Activated CD4-positive, CD25-positive, alpha-beta regulatory T cell treated with anti-CD3 and anti-CD28 coated beads, Interleukin-2, amount 50 U/mL, for 72 hours (primary cell): Measurements from ENCODE around the gene DENND4A.
"Not testable (repeated sequence)": the region's sequence is repeated elsewhere in the genome, so short reads cannot be mapped to it uniquely, and the experiment has no call there.

Source experiments
- DNase-seq: peaks from one replicate; pipeline ENCODE4 v3.0.0; 2021

DENND4A gene

DNA sequence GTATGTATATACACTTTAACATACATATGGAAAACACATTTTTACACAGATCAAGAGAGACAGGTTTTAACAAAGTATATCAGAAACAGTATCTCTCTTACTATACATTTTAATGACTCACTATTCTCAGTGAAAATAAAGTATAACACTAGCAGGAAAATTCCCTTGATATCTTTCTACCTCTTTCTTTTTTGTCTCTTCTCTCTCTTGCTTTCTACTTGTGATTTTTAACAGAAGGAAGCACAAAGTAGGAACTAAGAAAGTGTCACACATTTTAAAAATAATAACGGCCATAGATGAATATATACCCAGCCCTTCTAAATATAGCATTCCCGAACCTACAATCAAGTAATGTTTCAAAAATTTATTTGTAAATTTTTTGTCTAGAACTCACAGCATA lies 4.8 kb downstream of the DENND4A start:
- DNase-seq: no peak

DNA sequence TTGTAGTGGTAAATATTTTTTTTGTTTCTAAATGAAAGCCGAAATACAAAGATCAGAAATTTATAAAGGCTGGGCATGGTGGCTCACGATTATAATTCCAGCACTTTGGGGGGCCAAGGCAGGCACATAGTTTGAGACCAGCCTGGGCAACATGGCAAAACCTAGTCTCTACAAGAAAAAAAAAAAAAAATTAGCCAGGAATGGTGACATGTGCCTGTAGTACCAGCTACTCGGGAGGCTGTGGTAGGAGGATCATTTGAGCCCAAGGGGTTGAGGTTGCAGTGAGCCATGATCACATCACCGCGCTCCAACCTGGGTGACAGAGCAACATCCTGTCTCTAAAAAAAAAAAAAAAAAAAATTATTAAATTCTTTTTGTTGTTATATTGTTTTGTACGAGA lies 6.9 kb downstream of the DENND4A start:
- no peak for DNase-seq

DNA sequence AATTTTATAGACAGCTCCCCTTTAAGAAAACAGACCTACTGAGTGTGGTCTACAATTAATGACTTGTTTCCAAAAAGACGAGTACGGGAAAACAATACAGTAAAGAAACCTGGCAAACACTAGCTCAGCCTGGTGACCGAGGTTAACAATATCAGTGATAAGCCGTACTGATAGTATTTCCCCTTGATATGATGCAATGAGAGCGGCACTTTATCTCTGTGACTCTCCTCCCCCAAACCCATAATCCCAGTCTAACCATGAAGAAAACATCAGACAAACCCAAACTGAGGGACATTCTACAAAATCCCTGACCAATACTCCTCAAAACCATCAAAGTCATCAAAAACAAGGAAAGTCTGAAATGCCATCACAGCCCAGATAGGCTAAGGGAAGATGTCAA lies 8.2 kb downstream of the DENND4A start:
- DNase-seq: no peak

DNA sequence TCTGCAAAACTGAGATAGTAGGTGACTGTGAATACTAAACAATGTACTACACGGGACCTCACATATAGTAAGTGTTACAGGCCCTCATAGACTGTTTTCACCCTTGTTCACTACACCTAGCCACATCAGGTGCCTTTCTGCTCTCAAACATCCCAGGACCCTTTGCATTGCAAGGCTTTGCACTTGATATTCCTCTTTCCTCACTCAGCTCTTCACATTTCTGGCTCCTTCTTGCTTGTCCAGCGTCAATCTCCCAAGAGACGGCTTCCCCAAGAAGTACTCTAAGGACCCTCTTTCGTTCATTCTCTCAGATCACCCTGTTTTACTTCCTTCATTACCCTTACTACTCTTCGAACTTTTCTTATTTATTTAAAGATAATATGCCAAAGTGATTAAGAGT lies 10.0 kb downstream of the DENND4A start:
- no peak for DNase-seq

DNA sequence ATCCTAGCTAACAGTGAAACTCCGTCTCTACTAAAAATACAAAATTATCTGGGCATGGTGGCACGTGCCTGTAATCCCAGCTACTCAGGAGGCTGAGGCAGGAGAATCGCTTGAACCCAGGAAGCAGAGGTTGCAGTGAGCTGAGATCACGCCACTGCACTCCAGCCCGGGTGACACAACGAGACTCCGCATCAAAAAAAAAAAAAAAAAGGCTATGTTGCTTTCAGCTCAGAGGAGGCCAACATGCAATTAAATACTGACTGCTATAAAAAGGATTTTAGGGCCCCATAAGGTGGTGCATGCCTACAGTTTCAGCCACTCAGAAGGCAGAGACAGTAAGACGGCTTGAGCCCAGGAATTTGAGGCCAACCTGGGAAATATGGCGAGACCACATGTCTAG lies 13.4 kb downstream of the DENND4A start:
- DNase-seq: not testable (repeated sequence)

DNA sequence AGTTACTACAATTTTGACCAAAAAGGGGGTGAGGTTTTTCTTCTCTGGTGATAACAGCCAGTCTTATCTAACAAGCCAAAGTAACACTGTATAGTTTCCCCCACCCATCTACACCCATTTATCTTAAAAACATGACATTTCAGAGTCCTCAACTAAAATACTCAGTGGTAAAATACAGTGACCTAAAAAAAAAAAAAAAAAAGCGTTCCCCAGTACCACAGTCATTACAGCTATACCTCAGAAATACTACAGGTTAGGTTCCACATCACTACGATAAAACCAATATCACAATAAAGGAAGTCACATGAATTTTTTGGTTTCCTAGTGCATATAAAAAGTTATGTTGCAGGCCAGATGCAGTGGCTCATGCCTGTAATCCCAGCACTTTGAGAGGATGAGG lies 13.8 kb downstream of the DENND4A start:
- DNase-seq: no peak

DNA sequence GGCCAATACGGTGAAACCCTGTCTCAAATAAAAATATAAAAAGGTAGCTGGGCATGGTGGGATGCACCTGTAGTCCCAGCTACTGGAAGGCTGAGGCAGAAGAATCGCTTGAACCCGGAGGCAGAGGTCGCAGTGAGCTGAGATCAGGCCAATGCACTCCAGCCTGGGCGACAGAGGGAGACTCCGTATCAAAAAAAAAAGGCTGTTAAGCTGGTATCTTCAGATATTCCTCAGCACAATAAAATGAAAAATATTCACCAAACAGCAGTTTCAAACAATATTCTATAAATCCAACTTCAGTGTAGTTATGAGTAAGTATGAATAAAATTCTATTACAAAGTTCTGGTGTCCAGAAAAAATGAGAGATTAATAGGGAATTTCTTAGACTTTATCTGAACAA lies 14.2 kb downstream of the DENND4A start:
- DNase-seq: no peak

DNA sequence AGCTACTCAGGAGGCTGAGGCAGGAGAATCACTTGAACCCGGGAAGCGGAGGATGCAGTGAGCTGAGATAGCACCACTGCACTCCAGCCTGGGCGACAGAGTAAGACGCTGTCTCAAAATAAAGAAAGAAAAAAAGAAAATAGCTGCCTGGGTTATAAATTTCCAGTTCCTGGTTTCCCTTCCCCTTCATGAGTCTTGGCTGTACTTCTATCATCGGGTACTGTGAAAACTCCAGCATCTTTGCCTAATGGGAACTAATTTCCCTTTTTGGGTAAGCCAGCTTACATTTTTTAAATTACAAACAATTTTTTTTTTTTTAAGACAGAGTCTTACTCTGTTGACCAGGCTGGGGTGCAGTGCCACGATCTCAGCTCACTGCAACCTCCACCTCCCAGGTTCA lies 15.0 kb downstream of the DENND4A start:
- no peak for DNase-seq

DNA sequence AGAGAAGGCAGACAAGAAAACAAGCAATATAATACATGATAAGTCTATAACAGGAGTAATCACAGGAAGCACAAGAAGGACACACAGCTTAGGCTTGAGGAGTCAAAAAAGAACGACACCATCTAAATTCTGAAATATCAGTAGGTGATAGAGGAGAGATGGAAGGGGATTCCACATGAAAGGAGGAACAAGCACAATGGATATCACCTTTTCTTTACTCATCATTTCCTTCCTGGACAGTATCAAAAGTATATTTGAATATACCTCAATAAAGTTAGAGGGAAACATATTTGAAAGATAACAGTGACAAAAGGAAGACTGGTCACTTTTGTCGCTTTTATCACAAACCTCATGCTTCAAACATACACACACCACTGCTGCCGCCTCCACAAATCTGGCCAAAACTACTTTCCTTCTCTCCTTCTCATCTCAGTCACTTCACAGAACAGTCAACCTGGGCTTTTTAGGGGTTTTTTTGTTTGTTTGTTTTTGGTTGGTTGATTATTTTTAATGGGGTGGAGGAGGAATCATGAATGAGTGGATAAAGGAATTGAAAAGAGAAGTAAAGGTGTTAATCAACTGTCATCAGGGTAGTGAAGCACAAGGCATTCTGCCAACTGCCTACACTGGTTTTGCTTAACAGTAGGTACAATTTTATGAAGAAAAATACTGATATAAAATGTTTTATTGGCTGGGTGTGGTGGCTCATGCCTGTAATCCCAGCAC lies 18.5 kb downstream of the DENND4A start:
- DNase-seq: no peak

DNA sequence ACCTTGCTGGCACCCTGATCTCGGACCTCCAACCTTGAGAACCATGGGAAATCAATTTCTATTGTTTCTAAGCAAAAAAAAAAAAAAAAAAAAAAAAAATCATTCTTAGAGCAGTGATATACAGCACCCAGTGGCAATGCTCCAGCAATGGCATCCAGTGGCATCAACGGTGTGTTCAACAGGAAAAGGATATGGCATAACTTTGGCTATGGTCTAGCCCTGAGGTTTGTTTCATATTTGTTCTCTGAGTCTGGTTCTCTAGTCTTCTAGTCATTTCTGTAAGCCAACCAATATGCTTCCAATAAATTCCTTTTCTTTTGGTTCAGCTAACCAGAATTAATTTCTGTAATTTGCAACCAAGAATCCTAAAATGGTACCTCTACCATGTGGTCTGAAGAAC lies 19.2 kb downstream of the DENND4A start:
- DNase-seq: no peak

DNA sequence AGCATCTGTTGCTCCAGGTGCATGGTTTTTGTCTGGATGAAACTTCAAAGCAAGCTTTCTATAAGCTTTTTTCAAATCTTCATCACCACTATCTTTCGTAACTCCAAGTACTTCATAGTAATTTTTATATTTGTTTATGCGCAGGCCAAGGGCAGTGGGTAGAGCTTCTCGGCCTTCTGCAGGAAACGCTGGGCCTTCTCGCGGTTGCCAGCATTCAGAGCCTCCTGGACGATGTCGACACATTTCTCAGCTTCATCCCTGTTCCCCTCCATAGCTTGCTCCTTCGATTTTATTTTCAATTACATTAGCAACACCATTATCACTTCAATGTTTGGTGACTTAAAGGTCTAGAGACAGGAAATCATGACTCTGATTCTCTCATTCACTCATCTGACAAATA lies 20.2 kb downstream of the DENND4A start:
- DNase-seq: no peak

DNA sequence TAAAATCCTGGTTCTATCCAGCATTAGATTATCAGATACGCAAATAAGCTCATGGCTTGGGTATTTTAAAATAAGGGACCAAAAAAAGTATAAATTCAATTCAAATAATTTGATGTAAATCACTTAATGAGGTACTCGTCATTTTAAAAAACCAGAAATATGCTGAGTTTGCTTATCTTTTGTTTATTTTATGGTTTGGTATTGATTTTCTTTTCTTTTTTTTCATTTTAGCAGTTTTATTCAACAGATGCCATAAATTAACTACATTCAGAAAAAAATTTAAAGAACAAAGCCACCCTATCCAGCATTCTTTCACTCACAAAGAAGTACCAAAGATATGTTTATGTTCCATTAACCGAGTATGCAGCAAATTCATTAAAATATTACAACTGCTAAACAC lies 22.6 kb downstream of the DENND4A start:
- DNase-seq: no peak

DNA sequence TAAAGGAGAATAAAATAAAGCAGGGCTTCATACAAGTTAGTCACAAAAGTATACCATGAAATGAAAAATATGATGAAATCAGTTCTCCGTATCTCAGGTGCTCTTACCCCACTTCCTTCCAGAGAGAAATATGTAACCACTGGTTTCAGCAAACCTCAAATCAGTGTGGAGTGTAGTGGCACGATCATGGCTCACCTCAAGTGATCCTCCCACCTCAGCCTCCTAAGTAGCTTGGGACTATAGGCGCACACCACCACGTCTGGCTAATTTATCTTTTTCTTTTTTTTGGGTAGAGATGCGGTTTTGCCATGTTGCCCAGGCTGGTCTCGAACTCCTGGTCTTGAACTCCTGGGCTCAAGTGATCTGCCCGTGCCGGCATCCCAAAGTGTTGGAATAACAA lies 24.2 kb downstream of the DENND4A start:
- no peak for DNase-seq

DNA sequence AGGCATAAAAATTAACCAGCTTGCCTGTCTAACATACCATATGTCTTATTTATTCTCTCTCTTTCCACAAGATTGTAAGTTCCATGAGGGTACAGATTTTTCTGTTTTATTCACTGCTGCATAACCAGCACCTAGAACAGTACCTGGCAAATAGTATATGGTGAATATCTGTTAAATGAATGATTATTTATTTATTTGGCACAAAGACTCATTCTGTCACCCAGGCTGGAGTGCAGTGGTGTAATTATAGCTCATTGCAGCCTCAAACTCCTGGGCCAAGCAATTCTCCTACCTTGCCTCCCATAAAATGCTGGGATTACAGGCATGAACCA lies 24.9 kb downstream of the DENND4A start:
- no peak for DNase-seq

DNA sequence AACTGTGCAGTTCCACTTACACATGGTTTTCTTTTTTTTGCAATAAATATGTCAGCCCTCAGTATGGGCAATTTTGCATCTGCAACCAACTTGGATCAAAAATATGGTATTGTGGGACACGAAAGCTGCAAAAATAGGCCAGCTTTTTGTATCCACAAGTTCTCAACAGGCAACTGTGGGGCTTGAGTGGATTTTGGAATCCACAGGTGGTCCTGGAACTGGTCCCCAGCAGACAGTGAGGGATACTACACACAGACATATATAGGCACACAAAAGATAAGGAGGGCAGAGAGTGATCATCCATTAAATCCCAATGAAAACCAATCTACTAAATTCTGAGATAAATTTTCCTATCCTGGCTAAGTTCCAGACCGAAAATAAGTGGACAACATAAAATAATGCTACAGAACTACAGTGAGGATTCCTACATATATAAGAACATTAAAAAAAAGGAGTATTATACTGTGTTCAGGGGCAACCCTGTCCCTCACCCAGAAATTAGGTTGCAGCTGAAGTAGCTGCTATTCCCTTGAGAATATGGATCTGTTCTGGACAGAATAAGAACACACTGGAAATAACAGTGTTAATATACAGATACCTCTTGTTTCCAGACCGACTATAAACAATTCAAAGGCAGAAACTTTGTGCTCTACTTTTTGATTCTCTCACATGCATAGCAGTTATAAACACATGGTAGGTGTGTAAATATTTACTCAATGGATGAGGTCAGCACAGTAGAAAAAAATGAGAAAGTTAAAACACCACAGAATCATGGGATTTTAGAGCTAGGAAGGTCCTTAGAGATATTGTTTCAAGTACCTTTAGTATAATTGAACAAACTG lies 25.4 kb downstream of the DENND4A start:
- DNase-seq: no peak

DNA sequence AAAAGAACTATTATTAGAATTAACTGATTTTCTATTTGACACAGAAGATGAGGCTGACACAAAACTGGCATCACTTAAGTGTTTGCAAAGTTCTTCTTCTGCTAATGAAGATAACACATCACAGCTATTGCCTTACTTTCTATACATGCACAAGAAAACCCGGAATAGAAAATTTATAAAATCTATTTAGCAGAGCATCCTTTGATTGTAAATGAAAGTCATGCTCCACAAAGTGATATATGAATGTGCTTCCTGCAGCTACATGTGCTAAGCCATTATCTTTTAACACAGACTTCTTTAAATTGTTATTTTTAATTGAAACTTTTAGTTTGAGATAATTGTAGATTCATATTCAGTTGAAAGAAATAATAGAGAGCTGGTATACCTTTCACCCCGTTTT lies 27.0 kb downstream of the DENND4A start:
- no peak for DNase-seq

DNA sequence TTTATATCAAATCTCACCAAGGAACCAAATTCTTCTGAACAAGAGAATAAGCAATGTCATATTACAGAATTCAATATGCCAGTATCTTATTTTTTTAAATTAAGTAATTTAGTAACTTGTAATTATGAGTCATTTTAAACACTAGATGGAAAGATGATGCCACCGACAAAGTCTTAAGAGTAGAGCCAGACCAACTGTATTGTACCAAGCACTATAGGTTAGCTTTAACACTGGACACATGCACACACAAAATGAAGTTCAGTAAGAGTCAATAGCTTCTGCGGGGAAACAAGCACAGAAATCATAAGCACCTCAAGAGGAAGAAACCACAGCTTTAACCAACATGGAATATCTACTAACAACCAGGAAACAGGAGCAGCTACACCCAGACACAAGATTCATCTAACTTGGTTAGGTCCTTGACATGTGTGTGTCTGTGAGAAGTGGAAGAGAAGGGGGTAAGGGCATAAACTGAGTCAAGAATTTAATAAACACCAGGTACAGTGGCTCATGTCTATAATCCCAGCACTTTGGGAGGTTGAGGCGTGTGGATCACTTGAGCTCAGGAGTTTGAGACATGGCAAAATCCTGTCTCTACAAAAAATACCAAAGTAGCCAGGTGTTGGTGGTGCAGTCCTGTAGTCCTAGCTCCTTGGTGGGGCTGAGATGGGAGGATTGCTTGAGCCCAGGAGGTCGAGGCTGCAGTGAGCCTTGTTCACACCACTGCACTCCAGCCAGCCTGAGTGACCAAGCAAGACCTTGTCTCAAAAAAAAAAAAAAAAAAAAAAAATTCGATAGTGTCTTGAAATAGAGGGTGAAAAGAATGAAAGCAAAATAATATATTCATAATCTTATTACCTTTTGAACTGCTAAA lies 28.9 kb downstream of the DENND4A start:
- DNase-seq: no peak

DNA sequence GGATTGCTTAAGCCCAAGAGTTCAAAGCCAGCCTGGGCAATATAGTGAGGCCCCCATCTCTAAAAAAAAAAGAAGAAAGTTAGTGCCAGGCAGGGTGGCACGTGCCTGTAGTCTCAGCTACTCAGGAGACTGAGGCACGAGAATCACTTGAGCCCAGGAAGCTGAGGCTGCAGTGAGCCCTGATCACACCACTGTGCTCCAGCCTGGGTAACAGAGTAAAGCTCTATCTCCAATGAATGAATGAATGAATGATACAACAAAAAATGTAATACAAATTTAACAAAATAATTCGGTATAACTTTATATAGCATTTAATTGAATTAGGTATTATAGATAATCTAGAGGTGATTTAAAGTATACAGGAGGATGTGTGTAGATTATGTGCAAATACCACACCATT lies 29.7 kb downstream of the DENND4A start:
- DNase-seq: no peak

DNA sequence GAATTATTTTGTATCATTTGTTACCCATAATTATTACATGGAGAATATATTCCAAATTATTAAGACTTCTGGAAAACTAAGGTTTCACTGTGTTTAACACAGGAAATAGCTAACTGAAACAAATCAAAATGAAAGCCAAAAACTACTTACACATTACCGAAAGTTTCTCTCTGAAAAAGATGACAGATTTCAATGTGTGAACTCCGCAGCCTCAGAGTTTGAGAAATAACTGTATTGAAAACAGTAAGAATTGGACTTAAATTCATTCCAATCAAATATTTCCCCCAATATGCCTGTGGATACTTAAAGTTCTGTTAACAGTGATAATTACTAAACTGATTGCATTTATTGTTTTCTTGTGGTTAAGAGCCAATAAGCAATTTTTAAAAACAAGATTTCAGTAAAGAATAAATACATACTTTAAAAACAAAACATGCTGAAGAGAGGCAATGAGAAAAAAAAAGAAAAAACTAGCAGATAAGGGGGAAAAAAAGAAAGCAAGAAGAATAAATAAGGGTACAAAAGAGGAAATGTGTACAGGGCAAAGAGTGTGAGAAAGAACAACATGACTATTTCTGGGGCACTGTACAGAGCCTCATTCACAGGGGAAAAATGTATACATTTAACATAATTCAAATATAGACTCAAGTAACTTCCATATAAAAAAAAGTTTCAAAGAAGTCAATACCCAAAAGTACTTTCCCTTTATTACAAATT lies 30.7 kb downstream of the DENND4A start:
- no peak for DNase-seq

DNA sequence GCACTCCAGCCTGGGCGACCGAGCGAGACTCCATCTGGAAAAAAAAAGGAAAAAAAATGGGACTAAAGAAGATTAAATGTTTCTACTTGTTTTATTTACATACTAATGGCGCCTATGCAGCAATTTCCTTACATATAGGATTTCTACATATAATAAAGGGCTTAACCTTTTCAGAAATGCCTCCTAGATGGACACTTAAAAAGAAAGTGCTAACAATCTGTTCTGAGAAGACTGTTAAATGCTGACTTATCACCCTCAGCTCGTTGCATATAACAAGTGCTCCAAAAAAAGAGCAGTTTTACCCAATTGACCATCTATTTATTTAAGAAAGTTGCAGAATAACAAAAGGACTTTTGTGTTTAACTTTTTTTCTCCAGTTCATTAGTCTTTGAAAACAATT lies 32.7 kb downstream of the DENND4A start:
- no peak for DNase-seq

DNA sequence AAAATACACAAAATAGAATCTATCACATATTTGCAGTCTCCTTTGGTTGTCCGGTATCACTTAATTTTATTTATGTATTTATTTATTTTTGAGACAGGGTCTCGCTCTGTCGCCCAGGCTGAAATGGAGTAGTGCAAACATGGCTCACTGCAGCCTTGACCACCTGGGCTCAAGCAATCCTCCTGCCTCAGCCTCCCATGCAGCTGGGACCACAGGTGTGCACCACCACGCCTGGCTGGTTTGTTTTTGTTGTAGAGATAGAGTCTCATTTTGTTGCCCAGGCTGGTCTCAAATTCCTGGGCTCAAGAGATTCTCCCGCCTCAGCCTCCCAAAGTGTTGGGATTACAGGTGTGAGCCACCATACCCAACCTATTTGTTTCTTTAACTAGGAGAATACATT lies 33.9 kb downstream of the DENND4A start:
- no peak for DNase-seq

DNA sequence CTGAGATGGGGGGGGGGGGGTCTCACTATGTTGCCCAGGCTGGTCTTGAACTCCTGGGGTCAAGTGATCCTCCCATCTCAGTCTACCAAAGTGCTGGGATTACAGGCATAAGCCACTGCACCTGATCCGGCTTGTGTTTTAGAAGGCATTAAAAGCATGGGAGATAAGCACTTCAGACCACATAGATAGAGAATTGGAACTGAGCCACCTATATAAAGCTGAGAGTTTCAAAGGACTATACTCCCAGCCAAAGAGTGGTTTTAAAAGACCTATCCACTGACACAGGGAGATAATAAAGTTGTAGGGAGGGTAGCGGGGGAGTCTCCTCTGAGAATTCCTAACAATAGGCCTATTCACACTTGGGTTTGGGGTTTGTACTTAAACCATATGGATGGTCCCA lies 34.8 kb downstream of the DENND4A start:
- DNase-seq: no peak

DNA sequence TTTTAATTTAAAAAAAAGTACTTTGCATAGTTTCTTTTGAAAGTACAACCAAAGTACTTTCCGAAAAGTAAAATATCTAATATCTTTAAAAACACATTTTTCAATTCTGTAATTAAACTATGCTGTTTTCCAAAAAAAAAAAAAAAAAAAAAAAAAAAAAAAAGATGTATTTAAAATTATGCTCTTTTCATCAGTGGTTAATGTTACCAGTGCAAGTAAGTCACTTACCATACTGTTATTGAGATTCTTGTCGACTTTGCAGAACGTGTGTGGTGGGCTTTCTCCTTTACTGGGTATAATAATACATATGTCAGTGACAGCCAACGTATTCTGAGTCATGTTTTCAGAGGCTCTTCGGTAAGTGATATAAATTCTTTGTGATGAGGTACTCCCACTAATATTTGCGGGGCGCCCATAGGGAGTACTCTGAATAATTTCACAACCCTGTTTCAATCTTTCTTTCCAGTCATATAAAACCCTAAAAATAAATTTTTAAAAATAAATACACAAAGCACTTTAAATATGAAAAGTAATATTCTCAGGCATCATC lies 39.9 kb downstream of the DENND4A start:
- DNase-seq: no peak
